IPS DF 4.7 (cell line): ENCODE data around the gene OAT.

Experiments used
- DNase-seq: peaks from one replicate; pipeline ENCODE4 v3.0.0-alpha.2; 2013; ENCODE audit warnings: low spot score; ENCODE audit errors: extremely low read depth

The OAT gene

GRCh38 chr10:124418726-124419501 is at the start of gene OAT:
Gene OAT, minus strand, starts transcription at chr10:124418923. Its CDS starts 6,752 bp downstream, at chr10:124412171.
- DNase-seq = peak; percentile 86

GRCh38 chr10:124467165-124467564 is 48.4 kb upstream of the OAT start:
- no peak for DNase-seq

- DNase-seq = no peak
Measured at GRCh38 chr10:124465777-124466488, 47.2 kb upstream of the OAT start.

GRCh38 chr10:124465003-124465776 is 46.5 kb upstream of the OAT start:
- DNase-seq = no peak

- no peak for DNase-seq
Measured at GRCh38 chr10:124464028-124464965, 45.6 kb upstream of the OAT start.

- DNase-seq = no peak
Measured at GRCh38 chr10:124462348-124462695, 43.6 kb upstream of the OAT start.

- no peak for DNase-seq
Measured at GRCh38 chr10:124461642-124462347, 43.1 kb upstream of the OAT start, which contains the start of gene LHPP. Gene LHPP, plus strand, starts transcription at chr10:124461823. Its CDS starts 40 bp downstream, at chr10:124461863.

GRCh38 chr10:124460144-124460543 is 41.4 kb upstream of the OAT start:
- DNase-seq = no peak

- no peak for DNase-seq
Measured at GRCh38 chr10:124459395-124459794, 40.7 kb upstream of the OAT start.

- no peak for DNase-seq
Measured at GRCh38 chr10:124458889-124459288, 40.2 kb upstream of the OAT start.

GRCh38 chr10:124458473-124458872 is 39.8 kb upstream of the OAT start:
- no peak for DNase-seq

- no peak for DNase-seq
Measured at GRCh38 chr10:124455441-124455840, 36.7 kb upstream of the OAT start.

- no peak for DNase-seq
Measured at GRCh38 chr10:124453960-124454610, 35.4 kb upstream of the OAT start.

GRCh38 chr10:124451276-124451675 is 32.6 kb upstream of the OAT start:
- no peak for DNase-seq

- DNase-seq = no peak
Measured at GRCh38 chr10:124450783-124451057, 32.0 kb upstream of the OAT start.

- DNase-seq = no peak
Measured at GRCh38 chr10:124450012-124450782, 31.5 kb upstream of the OAT start, which contains the start of gene NKX1-2. Gene NKX1-2, minus strand, starts transcription at chr10:124450035. Its CDS starts 92 bp downstream, at chr10:124449943.

GRCh38 chr10:124449170-124450011 is 30.7 kb upstream of the OAT start:
- no peak for DNase-seq

GRCh38 chr10:124448696-124449169 is 30.0 kb upstream of the OAT start:
- DNase-seq = no peak
